Mesenchymal stem cell (in vitro differentiated cells and primary cell): Measurements from ENCODE around the gene PLCG2.

Experiments used
- DNase-seq: peaks from one replicate; pipeline ENCODE4 v3.0.0-alpha.2; 2013
- H2AFZ ChIP-seq: one replicate; pipeline ENCODE4 v1.6.1; 2013; ENCODE audit warnings: low read depth, mild to moderate bottlenecking, control low read depth, inconsistent platforms, low read length, moderate library complexity
- H2AK5ac ChIP-seq: 2 replicates; pipeline ENCODE4 v1.6.1; 2013; ENCODE audit warnings: low read length, moderate library complexity, mild to moderate bottlenecking, inconsistent platforms; ENCODE audit not compliant: severe bottlenecking
- H2BK120ac ChIP-seq: one replicate; pipeline ENCODE4 v1.6.1; 2013; ENCODE audit warnings: low read depth, mild to moderate bottlenecking, inconsistent platforms, low read length, moderate library complexity
- H2BK12ac ChIP-seq, 2 experiments: one replicate each; pipeline ENCODE4 v1.6.1; 2013; ENCODE audit warnings: inconsistent platforms in 2 of 2, low read length in 2 of 2, mild to moderate bottlenecking in 2 of 2, moderate library complexity in 2 of 2, control low read depth in 1 of 2
- H2BK15ac ChIP-seq: one replicate; pipeline ENCODE4 v1.6.1; 2013; ENCODE audit warnings: mild to moderate bottlenecking, low read depth, inconsistent platforms; ENCODE audit not compliant: poor library complexity, severe bottlenecking
- H2BK5ac ChIP-seq: 2 replicates; pipeline ENCODE4 v1.6.1; 2013; ENCODE audit warnings: low read depth, mild to moderate bottlenecking, low read length, control low read depth, inconsistent platforms; ENCODE audit not compliant: poor library complexity, severe bottlenecking
- H3K14ac ChIP-seq, 2 experiments: one replicate each; pipeline ENCODE4 v1.6.1; 2013; ENCODE audit warnings: inconsistent platforms in 2 of 2, low read length in 2 of 2, control low read depth in 1 of 2, mild to moderate bottlenecking in 1 of 2, moderate library complexity in 1 of 2
- H3K18ac ChIP-seq, 2 experiments: one replicate each; pipeline ENCODE4 v1.6.1; 2013; ENCODE audit warnings: inconsistent platforms in 2 of 2, low read length in 2 of 2, control low read depth in 1 of 2, low read depth in 1 of 2, mild to moderate bottlenecking in 1 of 2
- H3K23ac ChIP-seq, 2 experiments: one replicate each; pipeline ENCODE4 v1.6.1; 2013; ENCODE audit warnings: inconsistent platforms in 2 of 2, low read length in 2 of 2, mild to moderate bottlenecking in 2 of 2, moderate library complexity in 2 of 2, control low read depth in 1 of 2
- H3K27ac ChIP-seq: 2 replicates; pipeline ENCODE4 v1.5.1; 2013; ENCODE audit warnings: mild to moderate bottlenecking, moderate library complexity, low read length, control low read depth, inconsistent platforms; ENCODE audit not compliant: poor library complexity, severe bottlenecking
- H3K27me3 ChIP-seq, 2 experiments: 2 replicates each; pipeline versions ENCODE4 v1.6.1 to v1.7.0; 2013; ENCODE audit warnings: low read length in 2 of 2, mild to moderate bottlenecking in 2 of 2, moderate library complexity in 2 of 2, control low read depth in 1 of 2, inconsistent platforms in 1 of 2; ENCODE audit not compliant: control insufficient read depth in 1 of 2, insufficient read depth in 1 of 2
- H3K36me3 ChIP-seq, 2 experiments: 2 replicates each; pipeline versions ENCODE4 v1.6.1 to v1.7.0; 2013; ENCODE audit warnings: low read length in 2 of 2, control low read depth in 1 of 2, inconsistent platforms in 1 of 2, low read depth in 1 of 2, mild to moderate bottlenecking in 1 of 2; ENCODE audit not compliant: insufficient read depth in 2 of 2, control insufficient read depth in 1 of 2
- H3K4ac ChIP-seq, 2 experiments: one replicate each; pipeline ENCODE4 v1.6.1; 2013; ENCODE audit warnings: inconsistent platforms in 2 of 2, low read length in 2 of 2, mild to moderate bottlenecking in 2 of 2, moderate library complexity in 2 of 2, control low read depth in 1 of 2, low read depth in 1 of 2
- H3K4me1 ChIP-seq: 2 replicates; pipeline ENCODE4 v1.6.1; 2013; ENCODE audit warnings: low read depth, low read length, control low read depth; ENCODE audit not compliant: control insufficient read depth, insufficient read depth
- H3K4me2 ChIP-seq: 2 replicates; pipeline ENCODE4 v1.6.1; 2013; ENCODE audit warnings: low read length, mild to moderate bottlenecking, inconsistent platforms; ENCODE audit not compliant: poor library complexity, severe bottlenecking
- H3K4me3 ChIP-seq, 2 experiments: 2 replicates each; pipeline versions ENCODE4 v1.5.1 to v1.7.0; 2013; ENCODE audit warnings: low read length in 2 of 2, mild to moderate bottlenecking in 2 of 2, control low read depth in 1 of 2, low read depth in 1 of 2; ENCODE audit not compliant: insufficient read depth in 1 of 2
- H3K79me1 ChIP-seq: replicated peaks from 2 replicates; pipeline ENCODE4 v1.6.1; 2013; ENCODE audit warnings: mild to moderate bottlenecking, control low read depth, low read length, inconsistent platforms; ENCODE audit not compliant: poor library complexity, severe bottlenecking
- H3K9ac ChIP-seq: 2 replicates; pipeline ENCODE4 v1.7.0; 2013; ENCODE audit warnings: mild to moderate bottlenecking, low read length, moderate library complexity
- H3K9me3 ChIP-seq: 2 replicates; pipeline ENCODE4 v1.7.0; 2013; ENCODE audit warnings: mild to moderate bottlenecking, low read length; ENCODE audit not compliant: control insufficient read depth
- H4K8ac ChIP-seq: one replicate; pipeline ENCODE4 v1.6.1; 2013; ENCODE audit warnings: inconsistent platforms, mild to moderate bottlenecking, low read length, moderate library complexity
- H4K91ac ChIP-seq: one replicate; pipeline ENCODE4 v1.6.1; 2013; ENCODE audit warnings: mild to moderate bottlenecking, low read length, inconsistent platforms
- WGBS: methylation state at CpG from one replicate; pipeline ENCODE4 v1.1.7; 2013; ENCODE audit warnings: mixed read lengths; 5-methylcytosine and 5-hydroxymethylcytosine counted together

Gene PLCG2

DNA sequence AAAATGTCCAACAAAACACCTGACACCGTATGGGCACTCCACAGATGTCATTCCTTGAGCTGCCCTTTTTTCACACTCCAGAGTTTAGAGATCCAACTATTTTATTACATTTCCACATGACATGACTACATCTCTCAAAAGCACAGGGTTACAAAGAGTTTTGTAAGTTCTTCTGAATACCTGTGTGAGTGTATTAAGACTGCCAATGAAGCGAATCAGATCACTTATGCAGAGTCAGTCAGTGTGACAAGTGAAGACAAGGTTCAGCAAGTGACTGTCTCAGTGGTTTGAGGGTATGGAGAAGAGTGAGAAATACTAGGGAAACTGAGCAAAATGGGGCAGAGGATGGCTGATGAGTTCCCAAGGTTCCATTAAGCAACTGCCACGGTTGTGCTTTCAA, 223.7 kb downstream of the PLCG2 start:
- no peak overlapping the region for H4K91ac ChIP-seq
- no peaks in the 10 kb centered on the region for H3K9me3 ChIP-seq
- H2BK120ac ChIP-seq, result no peak overlapping the region
- no peak overlapping the region for H4K8ac ChIP-seq
- 79% methylated on average over 3 of the region's 3 CpGs for WGBS
- no peaks in the 10 kb centered on the region for H3K36me3 ChIP-seq
- no peak overlapping the region for H2BK15ac ChIP-seq
- H3K79me1 ChIP-seq, result no peaks in the 10 kb centered on the region
- no peak overlapping the region for H3K4me2 ChIP-seq
- no peak overlapping the region for H2AFZ ChIP-seq
- no peaks in the 10 kb centered on the region for H3K4me1 ChIP-seq
- H3K4me3 ChIP-seq, result no peak overlapping the region
- H3K4ac ChIP-seq, result no peak overlapping the region
- H3K27ac ChIP-seq, result no peak overlapping the region
- H2BK5ac ChIP-seq, result no peak overlapping the region
- H2AK5ac ChIP-seq, result no peak overlapping the region
- H3K23ac ChIP-seq, result no peak overlapping the region
- DNase-seq, result no peak
- no peak overlapping the region for H3K14ac ChIP-seq
- H3K9ac ChIP-seq, result no peak overlapping the region
- no peak overlapping the region for H3K18ac ChIP-seq
- peaks cover 0 to 3% of the 10 kb centered on the region in 2 experiments for H3K27me3 ChIP-seq
- no peak overlapping the region for H2BK12ac ChIP-seq

DNA sequence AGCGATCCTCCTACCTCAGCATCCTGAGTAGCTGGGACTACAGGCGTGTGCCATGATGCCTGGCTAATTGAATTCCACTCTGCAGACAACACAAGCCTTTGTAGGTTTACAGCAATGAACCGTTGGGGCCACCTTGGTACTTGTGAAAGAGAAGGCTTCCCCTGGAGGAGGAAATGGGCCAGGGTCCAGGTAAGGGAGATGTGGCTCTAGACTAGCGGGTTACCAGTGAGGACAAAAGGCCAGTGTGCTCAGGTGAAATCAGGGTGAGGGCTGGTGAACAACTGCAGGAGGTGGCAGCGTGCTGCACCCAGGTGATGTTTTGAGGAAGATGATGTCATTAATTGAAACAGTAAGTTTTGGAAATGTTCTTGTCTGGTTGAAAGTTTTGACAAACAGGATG, 225.5 kb downstream of the PLCG2 start:
- Histone ChIP-seq H3K9ac (no peak overlapping the region), H3K27ac (no peak overlapping the region), H3K14ac (no peak overlapping the region), H2BK120ac (no peak overlapping the region), H2BK5ac (no peak overlapping the region), H3K4me3 (no peak overlapping the region), H4K8ac (no peak overlapping the region), H3K18ac (no peak overlapping the region), H3K4ac (no peak overlapping the region), H2BK12ac (no peak overlapping the region), H3K27me3 (peaks cover 0 to 3% of the 10 kb centered on the region in 2 experiments), H4K91ac (no peak overlapping the region), H3K4me2 (no peak overlapping the region), H3K23ac (no peak overlapping the region), H2AFZ (no peak overlapping the region), H3K4me1 (no peaks in the 10 kb centered on the region), H3K36me3 (no peaks in the 10 kb centered on the region), H2AK5ac (no peak overlapping the region), H2BK15ac (no peak overlapping the region), H3K79me1 (no peaks in the 10 kb centered on the region), H3K9me3 (peaks cover 7% of the 10 kb centered on the region)
- WGBS, result 81% methylated on average over 5 of the region's 5 CpGs
- no peak for DNase-seq

GRCh38 chr16:82005027-82005830, 226.1 kb downstream of the PLCG2 start:
- no peaks in the 10 kb centered on the region for H3K79me1 ChIP-seq
- no peak overlapping the region for H2BK12ac ChIP-seq
- DNase-seq, result no peak
- no peaks in the 10 kb centered on the region for H3K36me3 ChIP-seq
- no peak overlapping the region for H4K91ac ChIP-seq
- H2AK5ac ChIP-seq, result no peak overlapping the region
- no peak overlapping the region for H3K18ac ChIP-seq
- no peak overlapping the region for H2AFZ ChIP-seq
- no peak overlapping the region for H3K27ac ChIP-seq
- no peaks in the 10 kb centered on the region for H3K4me1 ChIP-seq
- 88% methylated on average over 3 of the region's 6 CpGs for WGBS
- H3K27me3 ChIP-seq, result peaks cover 0 to 3% of the 10 kb centered on the region in 2 experiments
- no peak overlapping the region for H3K4me2 ChIP-seq
- H3K9ac ChIP-seq, result no peak overlapping the region
- H3K9me3 ChIP-seq, result peaks cover 12% of the 10 kb centered on the region
- H2BK15ac ChIP-seq, result no peak overlapping the region
- no peak overlapping the region for H3K4me3 ChIP-seq
- H3K14ac ChIP-seq, result no peak overlapping the region
- no peak overlapping the region for H2BK120ac ChIP-seq
- H4K8ac ChIP-seq, result no peak overlapping the region
- H3K23ac ChIP-seq, result no peak overlapping the region
- H3K4ac ChIP-seq, result no peak overlapping the region
- H2BK5ac ChIP-seq, result no peak overlapping the region

GRCh38 chr16:82006036-82006435, 226.9 kb downstream of the PLCG2 start:
- no peak overlapping the region for H2BK120ac ChIP-seq

More at GRCh38 chr16:82006036-82006435, 226.9 kb downstream of the PLCG2 start:
- Histone ChIP-seq H4K91ac (no peak overlapping the region), H3K4me2 (no peak overlapping the region), H3K14ac (no peak overlapping the region), H3K79me1 (no peaks in the 10 kb centered on the region), H3K27me3 (peaks cover 0 to 11% of the 10 kb centered on the region in 2 experiments), H2BK15ac (no peak overlapping the region), H2AFZ (no peak overlapping the region), H3K9ac (no peak overlapping the region), H3K9me3 (peaks cover 16% of the 10 kb centered on the region), H2BK12ac (no peak overlapping the region), H2AK5ac (no peak overlapping the region), H3K4me3 (no peak overlapping the region), H3K4me1 (no peaks in the 10 kb centered on the region), H3K18ac (no peak overlapping the region), H3K4ac (no peak overlapping the region), H3K27ac (no peak overlapping the region), H3K36me3 (no peaks in the 10 kb centered on the region), H4K8ac (no peak overlapping the region), H3K23ac (no peak overlapping the region), H2BK5ac (no peak overlapping the region)
- DNase-seq, result no peak
- no CpG with 5 or more reads among the region's 5 CpGs for WGBS
